Osteocyte (in vitro differentiated cells): ENCODE measurements around the gene MLLT3. TPM values are rescaled to one million over a fixed set of nuclear protein-coding genes. Genes with fewer than 3 reads are reported as not detected.

Source experiments
- DNase-seq: peaks from one replicate; pipeline ENCODE4 v3.0.0; 2021; ENCODE audit warnings: mixed read lengths; ENCODE audit not compliant: unreplicated experiment; ENCODE audit errors: extremely low spot score
- H3K27ac Mint-ChIP-seq: one replicate; pipeline ENCODE4 v1.8.0; 2021; ENCODE audit warnings: mild to moderate bottlenecking, mixed read lengths; ENCODE audit not compliant: unreplicated experiment
- H3K27me3 Mint-ChIP-seq: one replicate; pipeline ENCODE4 v1.8.0; 2021; ENCODE audit warnings: mixed read lengths; ENCODE audit not compliant: unreplicated experiment
- H3K36me3 Mint-ChIP-seq: one replicate; pipeline ENCODE4 v1.8.0; 2021; ENCODE audit warnings: mixed read lengths; ENCODE audit not compliant: unreplicated experiment
- H3K4me1 Mint-ChIP-seq: one replicate; pipeline ENCODE4 v1.8.0; 2021; ENCODE audit warnings: mixed read lengths; ENCODE audit not compliant: unreplicated experiment
- H3K4me3 Mint-ChIP-seq: one replicate; pipeline ENCODE4 v1.8.0; 2021; ENCODE audit warnings: mild to moderate bottlenecking, moderate library complexity, mixed read lengths; ENCODE audit not compliant: unreplicated experiment
- H3K9me3 Mint-ChIP-seq: one replicate; pipeline ENCODE4 v1.8.0; 2021; ENCODE audit warnings: mixed read lengths; ENCODE audit not compliant: unreplicated experiment
- total RNA-seq: library from RNA; stranded (reverse); gene quantifications from 2 replicates; pipeline ENCODE4 v1.2.1, GENCODE V29; 2021
- TF ChIP-seq, protein P1 (sequence below): fragments of 200-600 bp; sonication (generic); IDR thresholded peaks from 2 replicates; pipeline ENCODE4 v1.5.0; 2021; ENCODE audit warnings: antibody characterized with exemption, mild to moderate bottlenecking, moderate library complexity

Gene MLLT3
- total RNA-seq, 1 donor from 2014 or later = 19.5 TPM

- Mint-ChIP-seq H3K36me3 (peaks cover 14% of the 10 kb centered on the region), H3K4me1 (no peaks in the 10 kb centered on the region), H3K4me3 (no peak overlapping the region), H3K9me3 (no peaks in the 10 kb centered on the region), H3K27ac (no peak overlapping the region), H3K27me3 (no peaks in the 10 kb centered on the region)
- TF ChIP-seq, protein P1, sequence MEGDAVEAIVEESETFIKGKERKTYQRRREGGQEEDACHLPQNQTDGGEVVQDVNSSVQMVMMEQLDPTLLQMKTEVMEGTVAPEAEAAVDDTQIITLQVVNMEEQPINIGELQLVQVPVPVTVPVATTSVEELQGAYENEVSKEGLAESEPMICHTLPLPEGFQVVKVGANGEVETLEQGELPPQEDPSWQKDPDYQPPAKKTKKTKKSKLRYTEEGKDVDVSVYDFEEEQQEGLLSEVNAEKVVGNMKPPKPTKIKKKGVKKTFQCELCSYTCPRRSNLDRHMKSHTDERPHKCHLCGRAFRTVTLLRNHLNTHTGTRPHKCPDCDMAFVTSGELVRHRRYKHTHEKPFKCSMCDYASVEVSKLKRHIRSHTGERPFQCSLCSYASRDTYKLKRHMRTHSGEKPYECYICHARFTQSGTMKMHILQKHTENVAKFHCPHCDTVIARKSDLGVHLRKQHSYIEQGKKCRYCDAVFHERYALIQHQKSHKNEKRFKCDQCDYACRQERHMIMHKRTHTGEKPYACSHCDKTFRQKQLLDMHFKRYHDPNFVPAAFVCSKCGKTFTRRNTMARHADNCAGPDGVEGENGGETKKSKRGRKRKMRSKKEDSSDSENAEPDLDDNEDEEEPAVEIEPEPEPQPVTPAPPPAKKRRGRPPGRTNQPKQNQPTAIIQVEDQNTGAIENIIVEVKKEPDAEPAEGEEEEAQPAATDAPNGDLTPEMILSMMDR = no peak
- DNase-seq = no peak
These were observed 40.1 kb downstream of the MLLT3 start for GRCh38 chr9:20582150-20582549.

DNA sequence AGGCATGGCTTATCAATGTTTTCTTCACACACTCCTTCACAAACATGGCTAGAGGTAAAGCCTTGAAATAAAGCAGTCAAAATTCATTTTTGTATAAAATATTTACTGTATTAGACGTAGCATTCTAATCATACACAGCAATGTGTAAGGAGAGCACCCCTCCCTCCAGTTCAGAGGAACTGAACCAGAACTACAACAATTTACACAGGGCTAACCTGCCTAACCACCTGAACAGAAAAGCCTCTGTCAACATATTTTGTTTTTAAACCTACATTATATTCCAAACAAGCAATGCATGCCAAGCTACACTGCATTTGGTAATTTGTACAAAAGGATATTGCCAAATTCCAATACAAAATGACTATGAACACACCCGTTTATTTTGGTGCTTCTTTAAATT, 41.6 kb downstream of the MLLT3 start:
- DNase-seq = no peak
- H3K4me1 Mint-ChIP-seq = no peaks in the 10 kb centered on the region
- TF ChIP-seq, protein P1 = no peak
- H3K4me3 Mint-ChIP-seq = no peak overlapping the region
- H3K36me3 Mint-ChIP-seq = peaks cover 20% of the 10 kb centered on the region
- H3K9me3 Mint-ChIP-seq = peaks cover 6% of the 10 kb centered on the region
- no peak overlapping the region for H3K27ac Mint-ChIP-seq
- no peaks in the 10 kb centered on the region for H3K27me3 Mint-ChIP-seq

DNA sequence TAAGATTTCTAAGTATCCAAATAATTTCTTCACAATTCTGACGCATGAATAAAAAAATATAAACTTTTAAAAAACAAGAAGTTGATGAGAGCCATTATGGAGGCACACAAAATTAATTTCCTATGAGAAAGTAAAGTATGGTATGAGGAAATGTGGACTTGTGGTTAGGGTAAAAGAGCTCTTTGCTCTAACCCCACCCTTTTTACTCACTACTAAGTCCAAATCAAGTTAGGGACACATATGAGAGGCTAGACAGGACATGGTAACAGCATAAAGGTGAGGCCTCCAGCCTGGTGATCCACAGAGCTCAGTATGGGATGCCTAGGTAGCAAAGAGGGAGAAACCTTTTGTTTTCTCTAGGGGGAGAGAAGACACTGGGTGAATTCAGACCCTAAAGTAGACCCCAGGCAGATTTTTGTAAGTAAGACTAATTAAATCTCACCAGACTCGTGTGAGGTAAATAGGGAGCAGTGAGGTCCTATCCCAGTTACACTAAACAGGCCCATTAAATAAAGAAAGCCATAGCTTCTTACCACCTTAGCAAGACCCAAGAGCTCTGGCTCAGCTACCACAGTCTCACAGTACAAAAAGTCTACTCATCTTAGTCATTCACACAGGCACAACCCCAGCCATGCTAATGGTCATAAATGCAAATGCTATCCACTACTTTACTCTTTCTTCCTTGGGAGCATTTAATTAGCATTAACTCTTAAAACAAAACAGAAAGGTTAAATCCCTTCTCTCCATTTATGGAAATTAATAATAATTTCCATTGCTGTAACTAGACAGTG, 42.6 kb downstream of the MLLT3 start:
- no peak overlapping the region for H3K27ac Mint-ChIP-seq
- H3K4me1 Mint-ChIP-seq = no peaks in the 10 kb centered on the region
- H3K4me3 Mint-ChIP-seq = no peak overlapping the region
- TF ChIP-seq, protein P1 = no peak
- peaks cover 28% of the 10 kb centered on the region for H3K36me3 Mint-ChIP-seq
- peaks cover 11% of the 10 kb centered on the region for H3K9me3 Mint-ChIP-seq
- no peak for DNase-seq
- H3K27me3 Mint-ChIP-seq = no peaks in the 10 kb centered on the region

DNA sequence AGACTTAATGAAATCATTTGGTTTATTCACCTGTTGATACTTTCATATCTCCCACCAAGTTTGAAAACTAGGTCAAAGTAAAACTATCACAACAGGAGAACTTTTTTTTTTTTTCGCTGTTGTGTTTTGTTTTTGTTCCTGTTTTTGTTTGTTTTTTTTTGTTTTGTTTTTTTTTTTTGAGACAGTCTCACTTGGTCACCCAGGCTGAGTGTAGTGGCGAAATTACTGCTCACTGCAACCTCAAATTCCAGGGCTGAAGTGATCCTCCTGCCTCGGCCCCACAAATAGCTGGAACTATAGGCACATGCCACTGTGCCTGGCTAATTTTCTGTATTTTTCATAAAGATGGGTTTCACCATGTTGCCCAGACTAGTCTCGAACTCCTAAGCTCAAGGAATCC, 49.3 kb downstream of the MLLT3 start:
- TF ChIP-seq, protein P1 = no peak
- Mint-ChIP-seq H3K9me3 (peaks cover 14% of the 10 kb centered on the region), H3K4me1 (peaks cover 34% of the 10 kb centered on the region), H3K4me3 (no peak overlapping the region), H3K27ac (no peak overlapping the region), H3K36me3 (peaks cover 20% of the 10 kb centered on the region), H3K27me3 (no peaks in the 10 kb centered on the region)
- DNase-seq = no peak

- H3K27ac Mint-ChIP-seq = peak overlapping the region; percentile 74
- TF ChIP-seq, protein P1 = no peak
- DNase-seq = no peak
- H3K36me3 Mint-ChIP-seq = peaks cover 8% of the 10 kb centered on the region
- no peaks in the 10 kb centered on the region for H3K27me3 Mint-ChIP-seq
- peaks cover 45% of the 10 kb centered on the region for H3K4me1 Mint-ChIP-seq
- peaks cover 8% of the 10 kb centered on the region for H3K9me3 Mint-ChIP-seq
- H3K4me3 Mint-ChIP-seq = no peak overlapping the region
These were observed 51.5 kb downstream of the MLLT3 start for GRCh38 chr9:20570756-20571155.
